HepG2 (cell line): ENCODE measurements around the gene NRSN2. TPM values are rescaled to one million over a fixed set of nuclear protein-coding genes. Genes with fewer than 3 reads are reported as not detected.
A peak's percentile ranks its signal among the peaks of the same experiment; 100 is the strongest.

Experiments used
- ATF2 ChIP-seq: sonication (generic); formaldehyde crosslinking; IDR thresholded peaks from 2 replicates; pipeline ENCODE4 v1.4.0; 2020; ENCODE audit warnings: missing genetic modification reagents
- ATF5 ChIP-seq: sonication (generic); formaldehyde crosslinking; IDR thresholded peaks from 2 replicates; pipeline ENCODE4 v1.4.0; 2020; ENCODE audit warnings: mild to moderate bottlenecking, low read depth, missing genetic modification reagents
- CCDC6 ChIP-seq: sonication (generic); formaldehyde crosslinking; IDR thresholded peaks from 2 replicates; pipeline ENCODE4 v1.8.1; 2022; ENCODE audit warnings: mild to moderate bottlenecking, missing genetic modification reagents, moderate library complexity
- HDAC1 ChIP-seq: sonication (generic); formaldehyde crosslinking; IDR thresholded peaks from 2 replicates; pipeline ENCODE4 v1.5.1; 2020; ENCODE audit warnings: mild to moderate bottlenecking, missing genetic modification reagents
- IKZF1 ChIP-seq: fragments of 450-650 bp; IDR thresholded peaks from 2 replicates; pipeline ENCODE4 v1.7.1; 2016
- MLXIP ChIP-seq: sonication (generic); formaldehyde crosslinking; IDR thresholded peaks from 2 replicates; pipeline ENCODE4 v1.9.0; 2021; ENCODE audit warnings: missing genetic modification reagents, borderline replicate concordance
- NFATC3 ChIP-seq: sonication (generic); formaldehyde crosslinking; IDR thresholded peaks from 2 replicates; pipeline ENCODE4 v1.5.1; 2020; ENCODE audit warnings: mild to moderate bottlenecking, missing genetic modification reagents
- NFE2L2 ChIP-seq: fragments of 150-350 bp; IDR thresholded peaks from 2 replicates; pipeline ENCODE4 v1.6.1; 2014; ENCODE audit warnings: low read length
- PAF1 ChIP-seq: IDR thresholded peaks from 2 replicates; pipeline ENCODE4 v1.6.1; 2016; ENCODE audit warnings: missing genetic modification reagents, missing compliant biosample characterization
- POLR2G ChIP-seq: fragments of 200-400 bp; formaldehyde crosslinking; IDR thresholded peaks from 2 replicates; pipeline ENCODE4 v1.6.1; 2018; ENCODE audit warnings: mild to moderate bottlenecking, low read depth, low read length, moderate library complexity
- RFX5 ChIP-seq: IDR thresholded peaks from 2 replicates; pipeline ENCODE4 v1.6.1; 2011; ENCODE audit warnings: low read depth, low read length, improper control_type of control experiment
- RNF219 ChIP-seq: sonication (generic); formaldehyde crosslinking; IDR thresholded peaks from 2 replicates; pipeline ENCODE4 v1.5.0; 2020; ENCODE audit warnings: mild to moderate bottlenecking, missing genetic modification reagents
- RORA ChIP-seq: sonication (generic); formaldehyde crosslinking; IDR thresholded peaks from 2 replicates; pipeline ENCODE4 v1.5.0; 2020; ENCODE audit warnings: mild to moderate bottlenecking, missing genetic modification reagents, moderate library complexity
- SALL1 ChIP-seq: sonication (generic); formaldehyde crosslinking; IDR thresholded peaks from 2 replicates; pipeline ENCODE4 v1.8.0; 2022; ENCODE audit warnings: mild to moderate bottlenecking, missing genetic modification reagents
- SIX1 ChIP-seq: sonication (generic); formaldehyde crosslinking; IDR thresholded peaks from 2 replicates; pipeline ENCODE4 v1.4.0; 2020; ENCODE audit warnings: missing genetic modification reagents, borderline replicate concordance
- SRF ChIP-seq: IDR thresholded peaks from 2 replicates; pipeline ENCODE4 v1.6.1; 2011; ENCODE audit warnings: mild to moderate bottlenecking, low read depth, low read length, moderate library complexity
- TEAD2 ChIP-seq: sonication (generic); formaldehyde crosslinking; IDR thresholded peaks from 2 replicates; pipeline ENCODE4 v1.9.0; 2021; ENCODE audit warnings: missing genetic modification reagents
- ZBTB21 ChIP-seq: sonication (generic); formaldehyde crosslinking; IDR thresholded peaks from 2 replicates; pipeline ENCODE4 v1.4.0; 2020; ENCODE audit warnings: missing genetic modification reagents
- ZNF362 ChIP-seq: sonication (generic); formaldehyde crosslinking; IDR thresholded peaks from 2 replicates; pipeline ENCODE4 v1.4.0; 2020; ENCODE audit warnings: missing genetic modification reagents, mild to moderate bottlenecking, borderline replicate concordance
- ZNF556 ChIP-seq: sonication (generic); formaldehyde crosslinking; IDR thresholded peaks from 2 replicates; pipeline ENCODE4 v1.4.0; 2020; ENCODE audit warnings: mild to moderate bottlenecking, missing genetic modification reagents, borderline replicate concordance
- ZNF709 ChIP-seq: sonication (generic); formaldehyde crosslinking; IDR thresholded peaks from 2 replicates; pipeline ENCODE4 v1.5.0; 2020; ENCODE audit warnings: mild to moderate bottlenecking, missing genetic modification reagents
- polyA plus RNA-seq, 8 experiments: library from polyadenylated mRNA; depleted of rRNA in 3 of 8; stranded (reverse) in 7 of 8; unstranded in 1 of 8; fragments of >200 nt; fragmentation: Illumina TruSeq in 4 of 8; extraction: Trizol in 4 of 8; gene quantifications; 2 replicates each; pipeline versions ENCODE4 v1.2.1 to v1.2.3, GENCODE V29; 2011 to 2016; ENCODE audit warnings: low read depth in 4 of 8, missing spikeins in 1 of 8, mixed read lengths in 1 of 8; ENCODE audit not compliant: insufficient read depth in 1 of 8
- total RNA-seq, 5 experiments: library from RNA; depleted of rRNA; stranded (reverse); fragments of >200 nt; fragmentation: Illumina TruSeq; extraction: Trizol; gene quantifications; 2 replicates each; pipeline ENCODE4 v1.2.3, GENCODE V29; 2016; ENCODE audit warnings: low read depth in 1 of 5

The NRSN2 gene
- total and polyA plus RNA-seq, 2 of the 13 experiments (the other 11 are each of a cell fraction or from before 2014, with no cell fraction given), result 32.3 to 49.4 TPM

GRCh38 chr20:401682-402495 is 55.0 kb downstream of the NRSN2 start (continued):
- peak; percentile 95 for TF ChIP-seq ZNF362 (CRISPR knock-in tag)
- TF ChIP-seq PAF1 (CRISPR knock-in tag), result no peak
- no peak for TF ChIP-seq NFATC3 (CRISPR knock-in tag)
- no peak for TF ChIP-seq RORA (CRISPR knock-in tag)
- no peak for TF ChIP-seq RNF219 (CRISPR knock-in tag)
- peak; percentile 77 for TF ChIP-seq NFE2L2
- peak; percentile 87 for TF ChIP-seq SALL1
- no peak for TF ChIP-seq TEAD2
- TF ChIP-seq CCDC6, result peak; percentile 89
- TF ChIP-seq SRF, result peak; percentile 9; the same call in 1 of the 2 replicates
- peak; percentile 96 for TF ChIP-seq ATF5
- TF ChIP-seq POLR2G, result peak; percentile 82
- TF ChIP-seq ZNF709 (CRISPR knock-in tag), result no peak
- TF ChIP-seq IKZF1, result no peak
- peak; percentile 51; the same call in 1 of the 2 replicates for TF ChIP-seq RFX5
- TF ChIP-seq MLXIP (CRISPR knock-in tag), result no peak
- peak; percentile 96 for TF ChIP-seq ATF2 (CRISPR knock-in tag)
- TF ChIP-seq ZNF556 (CRISPR knock-in tag), result no peak
- TF ChIP-seq SIX1 (CRISPR knock-in tag), result 0 out of 2 replicates have a peak, but pooled peaks have one; percentile 25
- TF ChIP-seq ZBTB21 (CRISPR knock-in tag), result peak; percentile 96
- TF ChIP-seq HDAC1 (CRISPR knock-in tag), result peak; percentile 18; the same call in 1 of the 2 replicates
